ENCODE results near the gene GPR3.
"Not testable (repeated sequence)": the region's sequence is repeated elsewhere in the genome, so short reads cannot be mapped to it uniquely, and the experiment has no call there.

GPR3 gene

GRCh38 chr1:27402349-27402754 is 9.9 kb downstream of the GPR3 start:
- Histone ChIP-seq H3K9ac (no peak overlapping the region), H3K4me3 (ENCODE audit: low read depth, low read length) (no peak overlapping the region), H3K79me2 (no peaks in the 10 kb centered on the region), H2AFZ (no peak overlapping the region), H3K9me3 (ENCODE audit: control insufficient read depth, low read length) (no peaks in the 10 kb centered on the region), H3K27ac (peak overlapping the region; percentile 67), H3K36me3 (ENCODE audit: control insufficient read depth, insufficient read depth, low read length) (no peaks in the 10 kb centered on the region), H3K4me1 (peaks cover 4% of the 10 kb centered on the region), H3K27me3 (ENCODE audit: control insufficient read depth, insufficient read depth, low read length) (no peaks in the 10 kb centered on the region), H3K4me2 (ENCODE audit: low read length) (no peak overlapping the region)
- peak; percentile 52 for TF ChIP-seq CTCF (IDR thresholded peaks at IDR 0.05)

GRCh38 chr1:27403065-27403726 is 10.8 kb downstream of the GPR3 start:
- Histone ChIP-seq H3K27me3 (ENCODE audit: control insufficient read depth, insufficient read depth, low read length) (no peaks in the 10 kb centered on the region), H3K9ac (no peak overlapping the region), H3K4me2 (ENCODE audit: low read length) (peak overlapping the region; percentile 18), H3K79me2 (no peaks in the 10 kb centered on the region), H3K4me1 (peaks cover 4% of the 10 kb centered on the region), H2AFZ (peak overlapping the region; percentile 57), H3K4me3 (ENCODE audit: low read depth, low read length) (no peak overlapping the region), H3K36me3 (ENCODE audit: control insufficient read depth, insufficient read depth, low read length) (no peaks in the 10 kb centered on the region), H3K27ac (peak overlapping the region; percentile 67), H3K9me3 (ENCODE audit: control insufficient read depth, low read length) (no peaks in the 10 kb centered on the region)
- no peak for TF ChIP-seq CTCF (IDR thresholded peaks at IDR 0.05)

- Histone ChIP-seq H3K9ac (no peak overlapping the region), H3K4me3 (ENCODE audit: low read depth, low read length) (no peak overlapping the region), H3K4me1 (peaks cover 4% of the 10 kb centered on the region), H3K27me3 (ENCODE audit: control insufficient read depth, insufficient read depth, low read length) (no peaks in the 10 kb centered on the region), H3K9me3 (ENCODE audit: control insufficient read depth, low read length) (no peaks in the 10 kb centered on the region), H3K36me3 (ENCODE audit: control insufficient read depth, insufficient read depth, low read length) (no peaks in the 10 kb centered on the region), H2AFZ (no peak overlapping the region), H3K79me2 (no peaks in the 10 kb centered on the region), H3K4me2 (ENCODE audit: low read length) (no peak overlapping the region), H3K27ac (peak overlapping the region; percentile 67)
- no peak for TF ChIP-seq CTCF (IDR thresholded peaks at IDR 0.05)
Measured at GRCh38 chr1:27403931-27404330, 11.5 kb downstream of the GPR3 start.

GRCh38 chr1:27405074-27405473 is 12.7 kb downstream of the GPR3 start:
- no peaks in the 10 kb centered on the region for H3K9me3 ChIP-seq (ENCODE audit: control insufficient read depth, low read length)
- no peak overlapping the region for H3K9ac ChIP-seq

GRCh38 chr1:27405598-27406361 is 13.4 kb downstream of the GPR3 start:
- not testable (repeated sequence) for H3K4me2 ChIP-seq (ENCODE audit: low read length); H3K27ac ChIP-seq; H3K27me3 ChIP-seq (ENCODE audit: control insufficient read depth, insufficient read depth, low read length); H3K79me2 ChIP-seq; H3K9ac ChIP-seq; H3K4me1 ChIP-seq; H2AFZ ChIP-seq; H3K4me3 ChIP-seq (ENCODE audit: low read depth, low read length); H3K36me3 ChIP-seq (ENCODE audit: control insufficient read depth, insufficient read depth, low read length); H3K9me3 ChIP-seq (ENCODE audit: control insufficient read depth, low read length)

More at GRCh38 chr1:27405074-27405473, 12.7 kb downstream of the GPR3 start:
- no peaks in the 10 kb centered on the region for H3K36me3 ChIP-seq (ENCODE audit: control insufficient read depth, insufficient read depth, low read length)
- no peaks in the 10 kb centered on the region for H3K79me2 ChIP-seq
- no peak for TF ChIP-seq CTCF (IDR thresholded peaks at IDR 0.05)
- H3K4me1 ChIP-seq = peaks cover 4% of the 10 kb centered on the region
- H3K4me2 ChIP-seq (ENCODE audit: low read length) = no peak overlapping the region
- H3K4me3 ChIP-seq (ENCODE audit: low read depth, low read length) = no peak overlapping the region
- no peak overlapping the region for H2AFZ ChIP-seq
- no peak overlapping the region for H3K27ac ChIP-seq
- H3K27me3 ChIP-seq (ENCODE audit: control insufficient read depth, insufficient read depth, low read length) = no peaks in the 10 kb centered on the region
